Activated CD8-positive, alpha-beta memory T cell treated with anti-CD3 and anti-CD28 coated beads, Interleukin-2, amount 50 U/mL, for 24 hours (primary cell): Measurements from ENCODE around the gene SLC25A42.
"Not testable (repeated sequence)": the region's sequence is repeated elsewhere in the genome, so short reads cannot be mapped to it uniquely, and the experiment has no call there.

Source experiments
- DNase-seq: peaks from one replicate; pipeline ENCODE4 v3.0.0-alpha.2; 2020; ENCODE audit errors: extremely low read depth

Gene SLC25A42

DNA sequence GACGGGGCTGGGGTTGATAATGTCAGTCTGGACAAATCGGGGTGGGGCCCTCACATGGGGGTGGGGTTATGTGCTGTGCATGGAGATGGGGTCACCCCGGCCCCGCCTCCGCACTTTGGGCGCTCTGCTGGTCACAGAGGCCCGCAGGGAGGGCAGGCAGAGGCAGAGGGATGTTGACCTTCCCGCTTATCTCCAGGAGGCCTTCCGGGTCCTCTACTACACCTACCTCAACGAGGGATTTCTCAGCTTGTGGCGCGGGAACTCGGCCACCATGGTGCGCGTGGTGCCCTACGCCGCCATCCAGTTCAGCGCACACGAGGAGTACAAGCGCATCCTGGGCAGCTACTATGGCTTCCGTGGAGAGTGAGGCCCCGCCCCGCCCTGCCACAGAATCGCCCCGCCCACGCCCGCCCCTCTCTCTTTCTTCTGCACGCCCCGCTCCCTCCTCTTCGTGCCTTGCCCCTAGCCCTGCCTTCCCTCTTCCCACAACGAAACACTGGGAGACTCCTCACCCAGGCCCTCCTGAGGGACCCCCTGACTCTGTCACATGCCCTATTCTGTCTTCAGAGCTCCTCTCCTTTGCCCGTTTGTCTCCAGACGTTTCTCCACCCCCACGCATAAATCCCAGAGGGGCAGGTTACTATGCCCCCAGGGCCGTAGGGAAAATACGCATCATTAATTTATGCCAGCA is 41.7 kb downstream of the SLC25A42 start:
- no peak for DNase-seq

DNA sequence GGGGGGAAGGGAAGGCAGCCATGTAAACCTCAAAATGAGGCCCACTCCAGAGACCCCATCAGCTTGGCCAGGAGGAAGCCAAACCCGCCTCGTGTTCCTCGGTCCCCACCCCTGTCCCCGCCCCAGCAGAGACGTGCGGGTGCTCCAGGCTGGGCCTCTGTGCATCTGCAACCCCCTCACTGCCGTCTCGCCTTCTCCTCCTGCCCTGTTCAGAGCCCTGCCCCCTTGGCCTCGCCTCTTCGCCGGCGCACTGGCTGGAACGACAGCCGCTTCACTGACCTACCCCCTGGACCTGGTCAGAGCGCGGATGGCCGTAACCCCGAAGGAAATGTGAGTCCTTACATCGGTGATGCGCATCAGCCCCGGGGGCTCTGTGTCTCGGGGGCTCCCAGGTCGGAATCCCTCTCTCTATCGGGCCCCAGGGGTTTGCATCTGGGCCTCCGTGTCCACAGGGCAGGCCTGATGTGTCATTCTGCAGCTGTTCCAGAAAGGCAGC is 42.3 kb downstream of the SLC25A42 start:
- no peak for DNase-seq

DNA sequence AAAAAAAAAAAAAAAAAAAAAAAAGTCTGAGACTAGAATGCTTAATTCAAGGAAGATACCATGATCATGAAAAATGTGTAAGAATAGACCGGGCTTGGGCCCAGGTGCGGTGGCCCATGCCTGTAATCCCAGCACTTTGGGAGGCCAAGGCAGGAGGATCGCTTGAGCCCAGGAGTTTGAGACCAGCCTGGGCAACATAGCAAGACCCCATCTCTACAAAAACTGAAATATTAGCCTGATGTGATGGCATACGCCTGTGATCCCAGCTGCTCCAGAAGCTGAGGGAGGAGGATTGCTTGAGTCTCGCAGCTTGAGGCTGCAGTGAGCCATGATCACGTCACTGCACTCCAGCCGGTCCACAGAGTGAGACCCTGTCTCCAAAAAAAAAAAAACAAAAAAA is 43.1 kb downstream of the SLC25A42 start:
- DNase-seq = not testable (repeated sequence)

DNA sequence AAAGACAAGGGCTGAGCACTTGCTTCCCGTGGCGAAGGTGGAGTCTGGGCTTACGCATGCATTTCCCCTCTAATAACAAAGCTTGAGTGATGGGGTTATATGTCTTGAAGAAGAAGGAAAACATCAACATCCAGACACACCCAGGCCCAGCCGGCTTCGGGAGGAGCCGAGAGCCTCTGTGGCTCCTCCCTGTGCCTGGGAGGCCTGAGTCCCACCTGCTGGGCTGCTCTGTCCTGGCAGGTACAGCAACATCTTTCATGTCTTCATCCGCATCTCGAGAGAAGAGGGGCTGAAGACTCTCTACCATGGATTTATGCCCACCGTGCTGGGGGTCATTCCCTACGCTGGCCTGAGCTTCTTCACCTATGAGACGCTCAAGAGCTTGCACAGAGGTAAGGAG is 43.9 kb downstream of the SLC25A42 start:
- no peak for DNase-seq

DNA sequence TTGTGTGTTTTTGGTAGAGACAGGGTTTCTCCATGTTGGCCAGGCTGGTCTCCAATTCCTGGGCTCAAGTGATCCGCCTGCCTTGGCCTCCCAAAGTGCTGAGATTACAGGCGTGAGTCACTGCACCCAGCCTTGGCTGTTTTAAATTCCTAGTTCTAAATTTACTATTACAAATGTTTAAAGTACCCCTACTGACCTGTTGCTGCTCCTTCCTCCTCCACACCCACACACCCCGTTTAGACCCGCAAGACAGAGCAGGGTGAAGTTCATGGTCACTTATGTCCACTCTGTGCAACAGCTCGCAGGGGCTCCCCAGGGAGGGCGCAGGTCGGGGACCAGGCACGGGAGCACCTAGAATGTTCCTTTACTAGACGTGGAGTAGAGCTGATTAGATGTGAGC is 45.8 kb downstream of the SLC25A42 start:
- no peak for DNase-seq

DNA sequence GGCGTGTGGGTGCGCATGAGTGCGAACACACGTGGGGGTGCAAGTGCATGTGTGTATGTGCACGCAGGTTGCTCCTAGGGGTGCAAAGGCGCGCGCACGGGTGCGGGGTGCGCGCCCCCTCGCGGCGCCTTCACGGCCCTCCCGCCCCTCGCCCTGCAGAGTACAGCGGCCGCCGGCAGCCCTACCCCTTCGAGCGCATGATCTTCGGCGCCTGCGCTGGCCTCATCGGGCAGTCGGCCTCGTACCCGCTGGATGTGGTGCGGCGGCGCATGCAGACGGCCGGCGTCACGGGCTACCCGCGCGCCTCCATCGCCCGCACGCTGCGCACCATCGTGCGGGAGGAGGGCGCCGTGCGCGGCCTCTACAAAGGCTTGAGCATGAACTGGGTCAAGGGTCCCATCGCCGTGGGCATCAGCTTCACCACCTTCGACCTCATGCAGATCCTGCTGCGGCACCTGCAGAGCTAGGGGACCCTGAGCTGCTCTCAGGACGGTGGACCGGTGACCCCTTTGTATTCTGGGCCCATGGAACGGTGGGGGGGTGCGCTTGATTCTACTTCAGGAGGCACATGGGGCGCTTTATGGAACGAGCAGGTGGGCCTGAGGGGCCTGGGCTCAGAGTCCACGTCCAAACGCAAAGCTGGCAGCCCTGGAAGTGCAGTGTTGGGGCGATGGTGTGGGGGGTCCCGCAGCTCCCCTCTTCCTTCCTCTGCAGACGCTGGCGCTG is 46.8 kb downstream of the SLC25A42 start:
- DNase-seq = no peak

DNA sequence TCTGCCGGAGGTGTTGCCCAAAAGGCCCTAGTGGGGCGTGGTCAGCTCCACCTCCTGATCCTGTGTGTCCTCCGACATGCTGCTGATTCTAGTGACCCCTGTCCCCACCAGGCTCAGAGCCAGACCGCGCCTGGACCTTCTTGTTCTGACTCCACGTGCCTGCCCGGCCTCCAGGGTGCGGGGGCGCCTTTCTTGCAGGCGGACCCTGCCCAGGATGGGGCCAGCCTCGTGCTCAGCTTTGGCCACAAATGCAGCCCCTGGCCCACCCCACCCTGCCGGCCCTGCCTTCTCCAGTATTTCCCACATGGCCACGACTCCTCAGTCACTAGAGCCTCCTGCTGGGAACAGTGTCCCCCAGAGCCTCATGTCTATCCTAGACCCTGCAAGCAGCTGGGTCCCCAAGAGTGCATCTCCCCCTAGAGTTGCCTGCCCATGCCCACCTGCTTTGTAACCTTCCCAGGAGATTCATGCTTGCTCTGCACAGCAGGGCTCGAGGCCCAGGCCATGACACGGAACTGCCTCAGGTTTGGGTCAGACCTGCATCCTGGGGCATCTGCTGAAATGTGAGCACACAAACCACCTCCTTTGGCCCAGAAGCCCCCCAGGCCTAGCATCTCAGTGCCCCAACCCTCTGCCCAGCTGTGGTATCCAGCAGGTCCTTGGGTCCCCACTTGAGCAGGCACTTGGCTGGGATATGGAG is 47.5 kb downstream of the SLC25A42 start:
- DNase-seq = no peak

DNA sequence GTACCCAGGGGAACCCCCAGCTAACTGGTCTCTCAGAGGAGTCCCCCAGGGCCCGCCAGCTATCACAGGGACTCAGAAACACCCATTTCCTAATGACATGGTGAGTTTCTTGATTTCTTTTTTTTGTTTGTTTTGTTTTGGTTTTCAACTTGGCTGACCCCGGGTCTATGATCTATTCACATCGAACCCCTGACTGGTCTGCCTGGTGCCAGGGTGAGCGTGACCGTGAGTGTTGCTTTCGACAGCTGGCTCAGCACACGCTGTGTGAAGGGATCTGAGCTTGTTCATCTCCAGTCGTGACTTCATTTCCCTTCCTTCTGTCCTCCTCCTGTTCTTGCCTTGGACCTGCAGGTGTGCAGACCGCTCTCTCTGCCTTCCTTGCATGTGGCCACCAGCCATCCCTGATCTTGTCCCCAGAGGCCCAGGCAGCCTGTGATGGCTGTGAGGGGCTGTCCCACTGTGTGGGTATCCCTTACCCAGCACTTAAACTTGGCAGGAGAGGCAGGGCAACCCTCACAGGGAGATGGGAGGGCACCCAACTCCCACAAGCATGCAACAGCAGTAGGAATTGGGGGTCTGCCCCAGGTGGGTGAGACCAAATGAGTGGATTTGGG is 48.3 kb downstream of the SLC25A42 start:
- DNase-seq = no peak

DNA sequence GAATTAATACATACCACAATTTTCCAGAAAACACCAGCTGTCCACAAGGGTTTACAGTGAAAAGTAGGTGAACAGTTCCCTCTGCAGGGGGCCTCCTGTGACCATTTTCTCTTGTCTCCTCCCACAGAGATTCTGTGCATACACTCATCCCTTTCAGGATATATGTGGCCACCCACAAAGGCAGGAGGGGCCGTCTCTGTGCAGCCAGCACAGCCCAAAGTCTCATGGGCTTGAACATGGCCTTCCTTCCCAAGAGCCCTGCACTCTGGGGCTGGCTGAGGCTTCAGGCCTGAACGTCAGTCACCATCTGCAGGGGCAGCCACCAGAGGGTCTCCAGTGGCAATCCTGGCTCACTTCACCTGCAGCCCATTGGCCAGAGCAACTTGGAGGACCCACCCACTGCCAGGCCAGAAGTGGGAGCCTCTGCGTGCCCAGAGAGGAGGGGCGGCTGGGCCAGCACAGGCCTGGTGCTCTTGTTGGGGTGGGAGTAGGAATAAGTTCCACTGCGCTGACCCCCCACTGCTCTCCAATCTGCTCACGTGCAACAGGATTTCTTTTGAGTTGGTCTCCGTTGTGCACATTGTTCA is 49.3 kb downstream of the SLC25A42 start:
- DNase-seq = no peak

DNA sequence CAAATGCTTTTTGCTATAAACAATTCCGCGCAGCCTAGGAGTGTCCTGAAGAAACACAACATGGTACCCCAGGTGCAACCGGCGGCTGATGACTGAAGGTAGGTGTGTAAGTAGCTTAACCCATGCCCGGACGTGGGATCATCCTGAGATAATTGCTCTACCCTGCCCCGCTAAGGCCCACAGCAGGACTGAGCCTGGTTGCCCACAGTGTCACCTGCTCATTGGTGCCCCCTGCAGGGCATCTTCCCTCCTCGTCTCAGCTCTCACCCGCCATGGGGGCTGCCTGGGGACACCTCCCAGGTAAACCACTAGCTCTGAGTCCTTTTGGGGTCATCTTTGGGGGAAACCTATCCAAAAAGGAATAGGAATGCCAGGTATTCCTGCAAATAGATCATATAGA is 52.2 kb downstream of the SLC25A42 start:
- no peak for DNase-seq

DNA sequence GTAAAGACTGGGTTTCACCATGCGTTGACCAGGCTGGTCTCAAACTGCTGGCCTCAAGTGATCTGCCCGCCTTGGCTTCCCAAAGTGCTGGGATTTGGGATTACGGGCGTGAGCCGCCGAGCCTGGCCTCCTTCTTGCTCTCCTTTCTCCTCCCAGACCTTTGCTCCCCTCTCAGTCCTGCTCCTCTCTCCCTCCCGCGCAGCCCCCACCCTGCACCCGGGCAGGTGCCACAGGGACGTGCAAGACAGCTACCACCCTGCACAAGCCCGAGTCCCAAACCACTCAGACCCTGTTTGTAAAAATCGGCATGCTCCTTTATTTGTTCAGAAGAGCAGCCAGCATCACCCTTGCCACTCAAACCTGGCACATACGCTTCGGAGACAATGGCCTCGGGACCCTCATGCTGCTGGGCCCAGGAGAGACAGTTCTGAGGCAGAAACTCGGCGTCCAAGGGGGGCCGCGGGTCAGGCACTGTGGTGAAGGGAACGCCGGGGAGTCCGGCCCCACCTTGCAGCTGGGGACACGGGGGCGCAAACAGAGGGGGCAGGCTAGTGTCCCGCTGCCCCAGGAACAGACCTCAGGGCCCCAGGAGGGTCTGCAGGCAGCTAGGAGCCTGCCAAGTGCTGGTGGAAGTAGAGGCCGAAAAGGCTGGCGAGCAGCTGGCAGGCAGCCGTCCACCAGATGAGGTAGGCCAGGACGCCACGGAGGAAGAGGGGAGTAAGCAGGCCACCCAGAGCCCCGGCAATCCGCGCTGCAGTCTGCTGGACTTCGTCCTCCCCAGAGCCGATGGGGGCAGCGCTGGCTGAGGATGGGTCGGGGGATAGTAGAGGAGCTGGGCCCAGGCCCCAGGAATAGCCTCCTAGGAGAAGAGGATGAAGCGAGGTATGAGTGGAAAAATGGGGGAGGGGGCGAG is 55.8 kb downstream of the SLC25A42 start:
- DNase-seq = no peak

DNA sequence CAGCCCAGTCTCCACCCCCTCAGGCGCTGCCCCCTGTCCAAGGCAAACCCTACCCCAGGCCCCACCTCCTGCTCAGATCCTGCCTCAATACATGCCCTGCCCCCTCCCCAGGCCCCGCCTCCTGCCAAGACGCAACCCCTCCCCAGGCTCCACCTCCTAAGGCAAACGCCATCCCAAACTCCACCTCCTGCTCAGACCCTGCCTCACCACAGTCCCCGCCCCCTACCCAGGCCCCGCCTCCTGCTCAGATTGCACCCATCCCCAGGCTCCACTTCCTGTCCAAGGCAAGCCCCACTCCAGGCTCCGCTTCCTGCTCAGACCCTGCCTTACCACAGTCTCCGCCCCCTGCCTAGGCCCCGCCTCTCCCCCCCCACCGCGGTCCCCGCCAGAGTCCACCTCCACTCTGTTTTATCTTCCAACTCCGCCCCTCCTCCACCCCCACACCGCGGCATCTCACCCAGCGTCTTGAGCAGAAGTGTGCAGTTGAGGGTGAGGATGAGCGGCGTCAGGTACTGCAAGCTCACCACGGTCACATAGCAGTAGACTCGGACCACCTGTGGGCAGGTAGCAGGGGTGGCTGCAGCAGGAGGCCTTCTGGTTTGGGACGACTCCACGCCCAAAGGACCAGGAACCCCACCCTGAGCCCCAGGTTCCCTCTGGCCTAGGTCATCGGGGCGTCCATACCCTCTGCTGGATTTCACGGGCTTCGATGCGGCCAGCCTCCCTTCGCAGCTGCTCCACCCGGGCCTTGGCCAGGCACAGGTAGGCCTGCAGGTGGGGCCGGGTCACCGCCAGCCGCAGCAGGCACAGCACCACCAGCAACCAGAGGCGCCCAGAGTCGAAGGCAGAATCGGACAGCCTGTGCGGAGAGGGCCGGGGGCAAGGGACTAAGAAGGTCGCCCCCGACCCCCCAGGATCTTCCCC is 56.8 kb downstream of the SLC25A42 start:
- no peak for DNase-seq

DNA sequence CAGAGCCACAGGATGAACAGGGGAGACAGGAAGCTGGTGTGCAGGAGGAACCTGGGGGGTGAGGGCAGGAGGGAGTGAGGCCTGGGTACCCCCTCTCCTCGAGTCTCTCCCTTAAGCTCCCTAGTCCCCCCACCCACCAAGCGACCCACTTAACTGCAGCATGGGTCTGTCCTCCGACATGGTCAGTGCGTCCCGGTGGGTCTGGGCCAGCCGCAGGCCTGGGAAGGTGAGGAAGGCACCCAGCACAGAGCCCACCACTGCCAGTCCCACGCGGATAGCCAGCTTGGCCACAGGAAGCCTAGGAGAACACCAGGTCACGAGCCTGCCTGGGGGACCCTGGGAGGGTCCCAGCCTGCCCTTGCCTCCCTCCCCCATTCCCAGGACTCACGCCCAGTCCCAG is 57.6 kb downstream of the SLC25A42 start:
- no peak for DNase-seq

DNA sequence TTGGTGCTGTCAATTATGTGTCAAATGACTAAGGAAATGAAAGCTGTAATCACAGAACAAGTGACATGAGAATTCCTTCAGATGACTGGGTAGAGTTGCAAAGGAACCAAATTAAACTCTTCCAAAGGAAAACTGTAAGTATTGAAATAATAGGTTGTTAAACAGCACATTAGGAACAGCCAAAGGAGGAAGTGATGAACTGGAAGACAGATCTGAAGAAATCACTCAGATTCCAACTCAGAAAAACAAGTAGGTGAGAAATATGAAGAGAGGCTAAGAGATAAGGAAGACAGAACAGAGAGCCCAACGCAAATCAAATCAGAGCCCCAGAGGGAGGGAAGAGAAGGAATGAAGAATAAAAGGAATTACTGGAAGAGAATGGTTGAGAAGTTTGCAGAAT is 59.1 kb downstream of the SLC25A42 start:
- no peak for DNase-seq

DNA sequence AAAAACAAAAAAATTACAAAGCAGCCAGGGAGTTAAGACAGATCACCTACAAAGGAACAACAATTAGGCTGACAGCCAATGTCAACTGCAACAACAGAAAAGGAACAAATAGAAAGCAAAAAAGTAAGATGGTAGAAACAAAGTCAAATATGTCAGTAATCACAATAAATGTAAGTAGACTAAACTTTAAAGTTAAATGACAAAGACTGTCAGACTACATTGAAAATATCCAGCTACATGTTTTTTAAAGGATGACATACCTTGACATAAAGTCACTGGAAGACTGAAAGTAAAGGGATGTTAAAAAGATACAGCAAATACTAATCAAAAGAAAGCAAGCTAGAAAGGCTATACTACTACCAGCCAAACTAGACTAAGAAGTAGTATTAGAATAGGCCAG is 59.6 kb downstream of the SLC25A42 start:
- DNase-seq = no peak

DNA sequence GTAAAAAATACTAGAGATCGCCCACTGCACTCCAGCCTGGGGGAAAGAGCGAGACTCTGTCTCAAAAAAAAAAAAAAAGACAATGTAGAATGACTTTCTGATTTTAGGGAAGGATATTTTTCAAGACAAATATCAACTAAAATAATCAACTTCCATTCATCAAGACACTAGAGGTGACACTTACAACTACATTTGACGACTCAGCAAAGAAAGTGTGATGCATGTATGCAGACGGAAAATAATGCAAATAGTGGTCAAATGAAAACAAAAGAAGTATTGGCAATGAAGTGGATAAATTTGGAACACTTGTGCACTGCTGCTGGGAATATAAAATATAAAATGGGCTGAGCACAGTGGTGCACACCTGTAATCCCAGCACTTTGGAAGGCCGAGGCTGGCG is 62.3 kb downstream of the SLC25A42 start:
- DNase-seq = no peak

DNA sequence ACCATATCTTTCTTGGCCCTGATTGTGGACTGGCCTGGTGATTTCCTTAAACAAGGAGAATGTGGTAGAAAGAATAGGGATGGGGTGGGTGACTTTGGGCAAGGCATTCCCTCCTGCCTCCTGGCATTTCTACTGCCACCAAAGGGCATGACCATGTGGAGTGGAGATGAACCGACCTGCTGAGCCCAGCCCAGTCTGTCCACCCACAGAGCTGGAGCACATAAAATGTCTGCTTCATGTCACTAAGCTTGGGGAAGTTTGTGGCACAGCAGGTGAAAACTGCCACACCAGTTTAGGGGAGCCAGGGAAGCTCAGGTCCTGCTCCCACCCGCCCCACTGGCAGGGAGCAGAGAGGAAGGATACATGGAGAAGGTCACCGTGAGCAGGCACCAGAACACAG is 68.2 kb downstream of the SLC25A42 start:
- no peak for DNase-seq

DNA sequence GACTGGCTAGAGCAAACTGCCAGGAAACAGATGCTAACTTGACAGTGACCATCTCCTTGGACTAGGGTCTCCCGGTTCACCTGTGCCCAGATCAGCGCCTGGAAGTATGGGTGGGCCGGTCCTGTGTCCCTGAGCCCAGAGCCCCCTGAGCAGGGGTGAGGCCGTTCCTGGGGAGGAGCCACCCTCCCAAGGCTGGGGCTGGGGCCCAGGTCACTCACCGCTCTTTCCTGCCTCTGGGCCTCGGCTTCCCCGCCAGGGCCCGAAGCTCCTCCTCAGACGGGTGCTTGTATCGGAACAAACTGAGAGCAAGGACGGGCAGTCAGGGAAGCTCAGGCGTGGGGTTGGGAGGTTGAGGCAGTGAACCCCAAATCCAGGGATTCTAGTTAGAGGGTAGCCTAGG is 69.1 kb downstream of the SLC25A42 start:
- no peak for DNase-seq

DNA sequence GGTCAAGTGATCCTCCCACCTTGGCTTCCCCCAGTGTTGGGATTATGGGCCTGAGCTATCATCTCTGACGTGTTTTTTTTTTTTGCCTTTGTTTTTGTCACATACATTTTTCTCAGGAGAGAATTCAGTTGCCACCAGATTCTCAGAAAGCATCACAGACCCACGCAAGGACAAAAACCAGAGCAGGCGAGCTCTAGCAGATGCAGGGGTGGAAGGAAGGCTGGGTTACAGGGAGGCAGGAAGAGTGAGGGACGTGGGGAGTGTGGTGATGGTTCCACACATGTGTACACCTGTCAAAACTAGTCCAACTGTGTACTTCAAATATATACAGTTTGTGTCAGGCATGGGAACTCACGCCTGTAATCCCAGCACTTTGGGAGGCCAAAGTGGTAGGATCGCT is 70.2 kb downstream of the SLC25A42 start:
- DNase-seq = no peak

DNA sequence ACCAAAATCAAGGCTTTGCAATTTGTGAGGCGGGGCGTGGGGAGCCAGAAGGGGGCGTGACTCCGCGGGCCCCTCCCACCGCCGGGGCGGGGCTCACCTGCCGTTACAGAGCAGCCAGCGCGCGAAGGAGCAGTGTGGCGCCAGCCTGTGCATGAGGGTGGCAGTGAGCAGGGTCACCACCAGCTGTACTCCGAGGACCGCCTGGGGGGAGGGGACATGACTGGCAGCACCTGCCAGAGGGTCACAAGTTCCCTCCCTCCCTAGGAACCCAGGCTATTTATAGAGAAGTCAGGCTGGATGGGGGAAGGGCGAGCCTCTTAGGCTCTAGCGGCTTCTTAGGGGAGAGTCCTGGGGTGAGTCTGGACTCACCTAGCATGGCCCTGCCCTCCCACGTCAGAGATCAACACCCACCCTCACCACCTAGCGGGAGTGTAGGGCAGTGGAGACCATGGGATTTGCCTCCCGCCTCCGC is 70.9 kb downstream of the SLC25A42 start:
- DNase-seq = no peak
